Vagina (tissue), 2 donors: ENCODE measurements around the gene GRHPR.

Experiments used
- CTCF ChIP-seq, 3 experiments: fragments of 450-650 bp in 2 of 3; fragments of 200-600 bp in 1 of 3; sonication (generic) in 1 of 3; IDR thresholded peaks; one replicate each; pipeline ENCODE4 v1.5.1; 2017 to 2019; ENCODE audit warnings: antibody characterized with exemption in 3 of 3, mild to moderate bottlenecking in 2 of 3, moderate library complexity in 2 of 3
- POLR2A ChIP-seq, 2 donors: fragments of 450-650 bp; IDR thresholded peaks; one replicate each; pipeline ENCODE4 v1.6.1; 2017; ENCODE audit warnings: antibody characterized with exemption in 2 of 2, mild to moderate bottlenecking in 2 of 2, moderate library complexity in 2 of 2

- TF ChIP-seq CTCF (IDR thresholded peaks at IDR 0.05) (no peak), POLR2A (IDR thresholded peaks at IDR 0.05) (no peak)
Measured at GRCh38 chr9:37430841-37431597, 8.5 kb downstream of the GRHPR start.
